ENCODE data around the gene ADAM10.

DNA sequence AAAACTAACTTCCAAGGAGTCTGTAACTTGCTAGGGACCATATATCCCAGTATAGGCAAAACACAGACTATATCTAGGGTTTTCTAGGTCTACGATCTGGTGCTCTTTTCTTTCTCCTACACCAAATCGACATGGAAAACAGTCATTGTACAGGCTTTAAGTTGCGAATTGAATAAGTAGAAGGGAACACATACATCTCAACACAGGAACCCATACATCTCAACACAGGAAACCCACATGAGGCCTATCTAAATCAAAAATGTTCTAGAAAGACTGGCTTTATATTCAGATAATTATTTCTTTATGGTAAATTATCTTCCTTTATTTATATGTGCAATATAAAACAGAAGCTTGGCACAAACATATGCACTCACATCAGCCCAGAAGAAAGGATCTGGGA is 126.6 kb downstream of the ADAM10 start:
- TF ChIP-seq POLR2AphosphoS5 (IDR thresholded peaks at IDR 0.05; ENCODE audit: low read depth, low read length) (no peak), TAF1 (IDR thresholded peaks at IDR 0.05; ENCODE audit: borderline replicate concordance, low read depth, low read length) (no peak), POLR2A (IDR thresholded peaks at IDR 0.05; ENCODE audit: low read depth, low read length) (no peak)

Measured in GM12892 (cell line).